DMS 273 treated with DMSO at 0.1 percent for 48 hours (cell line): ENCODE results near the gene MBP.

Experiments used
- DNase-seq: peaks from one replicate; lab custom pipeline; 2025; lab: John Stamatoyannopoulos, UW

The MBP gene

GRCh38 chr18:77082316-77082955 is 50.1 kb downstream of the MBP start:
- DNase-seq: no peak

GRCh38 chr18:77081390-77081778 is 51.2 kb downstream of the MBP start:
- DNase-seq: no peak

- DNase-seq: no peak
These were observed 52.5 kb downstream of the MBP start for GRCh38 chr18:77079954-77080682.

GRCh38 chr18:77079088-77079487 is 53.5 kb downstream of the MBP start:
- DNase-seq: no peak

GRCh38 chr18:77078690-77079070 is 53.9 kb downstream of the MBP start:
- DNase-seq: no peak

GRCh38 chr18:77077941-77078689 is 54.5 kb downstream of the MBP start:
- no peak for DNase-seq

GRCh38 chr18:77077401-77077800 is 55.2 kb downstream of the MBP start:
- no peak for DNase-seq

- no peak for DNase-seq
These were observed 56.5 kb downstream of the MBP start for GRCh38 chr18:77076111-77076510.

GRCh38 chr18:77074431-77074830 is 58.2 kb downstream of the MBP start:
- no peak for DNase-seq

GRCh38 chr18:77073336-77074093 is 59.1 kb downstream of the MBP start:
- DNase-seq: no peak

GRCh38 chr18:77072566-77072965 is 60.0 kb downstream of the MBP start:
- DNase-seq: no peak

- no peak for DNase-seq
These were observed 60.8 kb downstream of the MBP start for GRCh38 chr18:77071711-77072292.

- no peak for DNase-seq
These were observed 61.5 kb downstream of the MBP start for GRCh38 chr18:77071061-77071460.

GRCh38 chr18:77070627-77071026 is 62.0 kb downstream of the MBP start:
- no peak for DNase-seq

- no peak for DNase-seq
These were observed 62.7 kb downstream of the MBP start for GRCh38 chr18:77069931-77070330.

GRCh38 chr18:77069482-77069881 is 63.1 kb downstream of the MBP start:
- no peak for DNase-seq

GRCh38 chr18:77068321-77069312 is 64.0 kb downstream of the MBP start:
- no peak for DNase-seq

- DNase-seq: no peak
These were observed 65.1 kb downstream of the MBP start for GRCh38 chr18:77067291-77068061.

- no peak for DNase-seq
These were observed 65.9 kb downstream of the MBP start for GRCh38 chr18:77066689-77067088.

GRCh38 chr18:77066101-77066500 is 66.5 kb downstream of the MBP start:
- DNase-seq: no peak
